Mammary epithelial cell (primary cell): ENCODE data around the gene GFRA1.

Source experiments
- EZH2 ChIP-seq: IDR thresholded peaks from 2 replicates; pipeline ENCODE4 v1.6.1; 2012; ENCODE audit warnings: low read length, inconsistent platforms, borderline replicate concordance
- TF ChIP-seq, protein P1 (sequence below), 2 donors: IDR thresholded peaks in 1 of 2; conservative IDR thresholded peaks in 1 of 2; 2 replicates each; pipeline ENCODE4 v1.5.1; 2011 to 2012; ENCODE audit warnings: inconsistent platforms in 2 of 2, low read length in 2 of 2, mild to moderate bottlenecking in 2 of 2, control low read depth in 1 of 2, low read depth in 1 of 2; ENCODE audit not compliant: insufficient read depth in 1 of 2; ENCODE audit errors: extremely low read depth in 1 of 2

DNA sequence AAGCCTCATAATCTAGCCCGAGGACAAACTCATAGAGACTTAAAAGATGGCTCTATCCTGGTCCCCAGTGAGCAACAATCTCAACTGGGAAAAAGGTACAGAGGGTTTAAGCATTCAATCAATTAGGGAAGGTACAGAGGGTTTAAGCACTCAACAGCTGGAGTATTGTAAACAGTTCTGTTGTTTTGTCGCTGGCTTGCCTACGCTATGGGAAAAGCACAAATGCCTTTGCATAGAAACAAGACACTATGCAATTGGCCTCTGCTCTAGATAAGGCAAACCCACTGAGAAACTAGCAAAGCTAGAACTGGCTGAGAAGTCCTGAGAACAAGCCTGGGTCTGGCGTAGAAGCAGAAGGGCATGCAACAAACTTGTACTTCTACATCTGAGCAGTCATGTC is 69.3 kb downstream of the GFRA1 start:
- TF ChIP-seq, protein P1, sequence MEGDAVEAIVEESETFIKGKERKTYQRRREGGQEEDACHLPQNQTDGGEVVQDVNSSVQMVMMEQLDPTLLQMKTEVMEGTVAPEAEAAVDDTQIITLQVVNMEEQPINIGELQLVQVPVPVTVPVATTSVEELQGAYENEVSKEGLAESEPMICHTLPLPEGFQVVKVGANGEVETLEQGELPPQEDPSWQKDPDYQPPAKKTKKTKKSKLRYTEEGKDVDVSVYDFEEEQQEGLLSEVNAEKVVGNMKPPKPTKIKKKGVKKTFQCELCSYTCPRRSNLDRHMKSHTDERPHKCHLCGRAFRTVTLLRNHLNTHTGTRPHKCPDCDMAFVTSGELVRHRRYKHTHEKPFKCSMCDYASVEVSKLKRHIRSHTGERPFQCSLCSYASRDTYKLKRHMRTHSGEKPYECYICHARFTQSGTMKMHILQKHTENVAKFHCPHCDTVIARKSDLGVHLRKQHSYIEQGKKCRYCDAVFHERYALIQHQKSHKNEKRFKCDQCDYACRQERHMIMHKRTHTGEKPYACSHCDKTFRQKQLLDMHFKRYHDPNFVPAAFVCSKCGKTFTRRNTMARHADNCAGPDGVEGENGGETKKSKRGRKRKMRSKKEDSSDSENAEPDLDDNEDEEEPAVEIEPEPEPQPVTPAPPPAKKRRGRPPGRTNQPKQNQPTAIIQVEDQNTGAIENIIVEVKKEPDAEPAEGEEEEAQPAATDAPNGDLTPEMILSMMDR (conservative IDR thresholded peaks at IDR 0.05 in 1 of 2, IDR thresholded peaks at IDR 0.05 in 1 of 2; ENCODE audit: extremely low read depth in 1 of 2, insufficient read depth in 1 of 2, low read depth in 1 of 2, low read length in 2 of 2), result no peak
- no peak for TF ChIP-seq EZH2
